Fibroblast of villous mesenchyme (primary cell): Measurements from ENCODE around the gene ASB18. TPM values are rescaled to one million over a fixed set of nuclear protein-coding genes. Genes with fewer than 3 reads are reported as not detected.
A peak's percentile ranks its signal among the peaks of the same experiment; 100 is the strongest.

ENCODE experiments used
- DNase-seq: peaks from one replicate; pipeline ENCODE4 v3.0.0-alpha.2; 2010; ENCODE audit warnings: low read depth
- H3K4me3 ChIP-seq: 2 replicates; pipeline ENCODE4 v1.5.1; 2011; ENCODE audit warnings: low read depth, mild to moderate bottlenecking, low read length
- CTCF ChIP-seq: IDR thresholded peaks from 2 replicates; pipeline ENCODE4 v1.5.1; 2012; ENCODE audit warnings: low read depth, mild to moderate bottlenecking, low read length; ENCODE audit not compliant: insufficient read depth
- total RNA-seq: library from RNA; depleted of rRNA; stranded (reverse); fragments of >200 nt; gene quantifications from 2 replicates; pipeline ENCODE4 v1.2.3, GENCODE V29; 2012

Gene ASB18
- total RNA-seq, 1 donor = not detected

GRCh38 chr2:236176951-236177350 lies 87.3 kb downstream of the ASB18 start:
- no peak overlapping the region for H3K4me3 ChIP-seq
- no peak for DNase-seq
- TF ChIP-seq CTCF = no peak

- DNase-seq = peak; percentile 28
- TF ChIP-seq CTCF = peak; percentile 60
These were observed 87.8 kb downstream of the ASB18 start for GRCh38 chr2:236176417-236176816.

GRCh38 chr2:236175548-236176150 lies 88.6 kb downstream of the ASB18 start:
- no peak for DNase-seq
- no peak overlapping the region for H3K4me3 ChIP-seq
- TF ChIP-seq CTCF = no peak

More at GRCh38 chr2:236176417-236176816, 87.8 kb downstream of the ASB18 start:
- no peak overlapping the region for H3K4me3 ChIP-seq

- no peak overlapping the region for H3K4me3 ChIP-seq
- no peak for DNase-seq
- TF ChIP-seq CTCF = no peak
These were observed 90.2 kb downstream of the ASB18 start for GRCh38 chr2:236173729-236174607.

- no peak overlapping the region for H3K4me3 ChIP-seq
- TF ChIP-seq CTCF = no peak
- no peak for DNase-seq
These were observed 91.0 kb downstream of the ASB18 start for GRCh38 chr2:236173036-236173728.

GRCh38 chr2:236172255-236173035 lies 91.8 kb downstream of the ASB18 start:
- H3K4me3 ChIP-seq = no peak overlapping the region
- no peak for TF ChIP-seq CTCF
- no peak for DNase-seq
